Right lobe of liver (tissue), 6 donors: ENCODE results near the gene ZNF646. TPM values are rescaled to one million over a fixed set of nuclear protein-coding genes. Genes with fewer than 3 reads are reported as not detected.

Experiments used
- ATAC-seq, 4 donors: fragments of 200-7000 bp; cut with Tn5 transposase; one replicate each; pipeline ENCODE4 v1.9.1; 2020; ENCODE audit warnings: mild to moderate bottlenecking in 4 of 4, moderate library complexity in 4 of 4
- DNase-seq, 3 donors: peaks; one replicate each; pipeline ENCODE4 v3.0.0-alpha.2; 2020
- H3K27ac ChIP-seq, 3 donors: fragments of 200-600 bp; one replicate each; pipeline ENCODE4 v1.8.0; 2022
- H3K27me3 ChIP-seq, 2 donors: fragments of 200-600 bp; one replicate each; pipeline ENCODE4 v1.8.0; 2022
- H3K36me3 ChIP-seq, 4 donors: fragments of 200-600 bp; sonication (generic) in 1 of 4; one replicate each; pipeline versions ENCODE4 v1.5.1 to v1.8.0; 2017 to 2022; ENCODE audit warnings: control low read depth in 1 of 4
- H3K4me1 ChIP-seq, 4 donors: fragments of 200-600 bp; sonication (generic) in 1 of 4; one replicate each; pipeline versions ENCODE4 v1.5.1 to v1.8.0; 2017 to 2022; ENCODE audit warnings: control low read depth in 1 of 4
- H3K4me3 ChIP-seq, 3 donors: fragments of 200-600 bp; one replicate each; pipeline ENCODE4 v1.8.0; 2022
- H3K9me3 ChIP-seq, 4 donors: fragments of 200-600 bp; sonication (generic) in 1 of 4; one replicate each; pipeline versions ENCODE4 v1.5.1 to v1.8.0; 2017 to 2022; ENCODE audit warnings: control low read depth in 1 of 4
- CTCF ChIP-seq, 4 donors: fragments of 200-600 bp in 3 of 4; fragments of 450-650 bp in 1 of 4; IDR thresholded peaks; one replicate each; pipeline versions ENCODE4 v1.5.1 to v1.8.0; 2016 to 2022; ENCODE audit warnings: antibody characterized with exemption in 4 of 4, mild to moderate bottlenecking in 2 of 4
- POLR2A ChIP-seq: fragments of 450-650 bp; IDR thresholded peaks from one replicate; pipeline ENCODE4 v1.6.1; 2017; ENCODE audit warnings: antibody characterized with exemption, mild to moderate bottlenecking
- WGBS: methylation state at CpG from one replicate; pipeline ENCODE4 v1.1.6; 2018; ENCODE audit warnings: low coverage, low lambda C conversion rate; ENCODE audit not compliant: insufficient coverage; ENCODE audit errors: missing lambda C conversion rate; 5-methylcytosine and 5-hydroxymethylcytosine counted together
- intact Hi-C, 2 donors: fragments of 100-400 bp; cut with DNase I; formaldehyde crosslinking; loops; one replicate each; pipeline versions ENCODE4 v1.11.2 to v1.14.1; 2022
- total RNA-seq, 6 experiments: library from RNA; depleted of rRNA in 2 of 6; stranded (reverse); fragments of >200 nt in 2 of 6; fragmentation: NEBNext Ultra II Directional in 3 of 6; extraction: Animal tissue kit (Norgen Biotek cat#: 25700) in 3 of 6; gene quantifications; one replicate each; pipeline versions ENCODE4 v1.1.0 to v1.2.4, GENCODE V29; 2016 to 2023
- donor health status: DM: no; HTN: yes; CAD: no.
- donor health status: DM: no; HTN: no; CAD: no.
- donor health status: DM: no; HTN: no; CAD: no.
- donor health status: DM: no; HTN: yes; CAD: no.
- donor health status: DM: no; HTN: yes; CAD: no.

The ZNF646 gene
- total RNA-seq, 6 experiments from 2014 or later: 4.2 to 5.0 (median 4.5) TPM

- Histone ChIP-seq H3K27ac (peak overlapping the region in 1 of 3 donors; percentile 74), H3K27me3 (no peaks in the 10 kb centered on the region), H3K36me3 (peaks cover 0 to 14% (median 1%) of the 10 kb centered on the region in 4 donors), H3K4me3 (no peak overlapping the region), H3K4me1 (peaks cover 0 to 69% (median 25%) of the 10 kb centered on the region in 4 donors), H3K9me3 (no peaks in the 10 kb centered on the region)
- no peak for TF ChIP-seq POLR2A
- TF ChIP-seq CTCF (IDR thresholded peaks at IDR 0.05): no peak
- DNase-seq: peak; percentile 51 to 77 (median 68)
- peak in 2 of 4 donors; percentile 29 to 47 for ATAC-seq
- 70% methylated on average over 7 of the region's 26 CpGs for WGBS
- intact Hi-C loops: no loop called here
These were observed 36.1 kb downstream of the ZNF646 start for GRCh38 chr16:31110106-31111034.

- Histone ChIP-seq H3K9me3 (no peaks in the 10 kb centered on the region), H3K4me1 (peaks cover 0 to 69% (median 22%) of the 10 kb centered on the region in 4 donors), H3K36me3 (peaks cover 0 to 14% (median 1%) of the 10 kb centered on the region in 4 donors), H3K27me3 (no peaks in the 10 kb centered on the region), H3K4me3 (no peak overlapping the region), H3K27ac (peak overlapping the region in 2 of 3 donors; percentile 62 to 74)
- DNase-seq (no peak), ATAC-seq (no peak)
- TF ChIP-seq POLR2A (no peak), CTCF (IDR thresholded peaks at IDR 0.05) (no peak)
- 100% methylated on average over 2 of the region's 23 CpGs for WGBS
- intact Hi-C loops: no loop called here
These were observed 37.8 kb downstream of the ZNF646 start for GRCh38 chr16:31111881-31112466.

GRCh38 chr16:31112711-31113110, 38.5 kb downstream of the ZNF646 start:
- Histone ChIP-seq H3K4me3 (no peak overlapping the region), H3K27ac (peak overlapping the region; percentile 62 to 74 (median 70)), H3K9me3 (no peaks in the 10 kb centered on the region), H3K27me3 (no peaks in the 10 kb centered on the region), H3K36me3 (peaks cover 0 to 14% (median 1%) of the 10 kb centered on the region in 4 donors), H3K4me1 (peaks cover 0 to 69% (median 22%) of the 10 kb centered on the region in 4 donors)
- DNase-seq (no peak), ATAC-seq (peak in 1 of 4 donors; percentile 0)
- no peak for TF ChIP-seq CTCF (IDR thresholded peaks at IDR 0.05)
- no peak for TF ChIP-seq POLR2A
- 43% methylated on average over 2 of the region's 2 CpGs for WGBS
- intact Hi-C loops: no loop called here

- TF ChIP-seq CTCF (IDR thresholded peaks at IDR 0.05): no peak
- TF ChIP-seq POLR2A: no peak
- WGBS: 47% methylated on average over 4 of the region's 5 CpGs
- ATAC-seq (peak; percentile 18 to 31 (median 29)), DNase-seq (peak in 1 of 3 donors; percentile 51)
- Histone ChIP-seq H3K27ac (peak overlapping the region; percentile 62 to 74 (median 70)), H3K4me1 (peaks cover 0 to 72% (median 23%) of the 10 kb centered on the region in 4 donors), H3K4me3 (peak overlapping the region in 2 of 3 donors; percentile 3 to 4), H3K27me3 (no peaks in the 10 kb centered on the region), H3K36me3 (peaks cover 0 to 14% (median 1%) of the 10 kb centered on the region in 4 donors), H3K9me3 (no peaks in the 10 kb centered on the region)
- intact Hi-C loops: no loop called here
These were observed 39.2 kb downstream of the ZNF646 start for GRCh38 chr16:31113121-31114120.
